ENCODE results near the gene GNA12. TPM values are rescaled to one million over a fixed set of nuclear protein-coding genes. Genes with fewer than 3 reads are reported as not detected.

GNA12 gene
- total RNA-seq, 1 experiment from 2014 or later, result 63.8 TPM

- Mint-ChIP-seq H3K4me1 (ENCODE audit: low read depth, unreplicated experiment) (no peaks in the 10 kb centered on the region), H3K36me3 (ENCODE audit: insufficient read depth, unreplicated experiment) (peaks cover 30% of the 10 kb centered on the region), H3K27ac (ENCODE audit: unreplicated experiment) (no peak overlapping the region), H3K9me3 (ENCODE audit: unreplicated experiment) (no peaks in the 10 kb centered on the region), H3K4me3 (ENCODE audit: unreplicated experiment) (no peak overlapping the region), H3K27me3 (ENCODE audit: insufficient read depth, unreplicated experiment) (no peaks in the 10 kb centered on the region)
- BruUV-seq (replicated peaks), result no TSS peak
- no peak for DNase-seq
- no peaks in the 10 kb centered on the region for H3K4me1 ChIP-seq
- H3K9me3 ChIP-seq, result no peaks in the 10 kb centered on the region
- no peaks in the 10 kb centered on the region for H3K36me3 ChIP-seq (ENCODE audit: control insufficient read depth, insufficient read depth, low read length)
- ChIA-PET POLR2A (no interaction called here), CTCF (interaction anchor here (1.0 kb wide), 1 partner anchor 10 kb away, joined by 3 read pairs; no protein-coding TSS in a partner anchor)
- no peak overlapping the region for H3K4me3 ChIP-seq (ENCODE audit: low read depth, low read length)
- intact Hi-C loops (cut with micrococcal nuclease; ENCODE audit: unreplicated experiment), result no loop called here
- no peaks in the 10 kb centered on the region for H3K27me3 ChIP-seq (replicated peaks; ENCODE audit: control insufficient read depth, insufficient read depth, low read length)
- TF ChIP-seq CTCF (IDR thresholded peaks at IDR 0.05; ENCODE audit: insufficient read depth in 1 of 2, low read depth in 1 of 2, low read length in 1 of 2, severe bottlenecking in 1 of 2, unreplicated experiment in 1 of 2), result no peak
Observed at GRCh38 chr7:2708547-2709310, 135.4 kb downstream of the GNA12 start.

GRCh38 chr7:2708041-2708440 lies 136.1 kb downstream of the GNA12 start:
- no peaks in the 10 kb centered on the region for H3K27me3 Mint-ChIP-seq (ENCODE audit: insufficient read depth, unreplicated experiment)
- Histone ChIP-seq H3K4me3 (ENCODE audit: low read depth, low read length) (no peak overlapping the region), H3K36me3 (ENCODE audit: control insufficient read depth, insufficient read depth, low read length) (no peaks in the 10 kb centered on the region), H3K9me3 (no peaks in the 10 kb centered on the region), H3K27me3 (replicated peaks; ENCODE audit: control insufficient read depth, insufficient read depth, low read length) (no peaks in the 10 kb centered on the region), H3K4me1 (no peaks in the 10 kb centered on the region)
- ChIA-PET POLR2A (no interaction called here), CTCF (interaction anchor here (0.6 to 1.0 kb wide), 2 partner anchors 11 to 37 kb away, joined by 3 read pairs; no protein-coding TSS in a partner anchor)
- H3K4me3 Mint-ChIP-seq (ENCODE audit: unreplicated experiment), result no peak overlapping the region
- intact Hi-C loops (cut with micrococcal nuclease; ENCODE audit: unreplicated experiment), result no loop called here
- no peaks in the 10 kb centered on the region for H3K4me1 Mint-ChIP-seq (ENCODE audit: low read depth, unreplicated experiment)
- peaks cover 25% of the 10 kb centered on the region for H3K36me3 Mint-ChIP-seq (ENCODE audit: insufficient read depth, unreplicated experiment)
- no peak overlapping the region for H3K27ac Mint-ChIP-seq (ENCODE audit: unreplicated experiment)
- BruUV-seq (replicated peaks), result no TSS peak
- no peak for DNase-seq
- H3K9me3 Mint-ChIP-seq (ENCODE audit: unreplicated experiment), result no peaks in the 10 kb centered on the region
- TF ChIP-seq CTCF (IDR thresholded peaks at IDR 0.05; ENCODE audit: insufficient read depth in 1 of 2, low read depth in 1 of 2, low read length in 1 of 2, severe bottlenecking in 1 of 2, unreplicated experiment in 1 of 2), result no peak

- intact Hi-C loops (cut with micrococcal nuclease; ENCODE audit: unreplicated experiment), result no loop called here
- Histone ChIP-seq H3K27me3 (replicated peaks; ENCODE audit: control insufficient read depth, insufficient read depth, low read length) (no peaks in the 10 kb centered on the region), H3K36me3 (ENCODE audit: control insufficient read depth, insufficient read depth, low read length) (no peaks in the 10 kb centered on the region), H3K4me1 (no peaks in the 10 kb centered on the region), H3K9me3 (no peaks in the 10 kb centered on the region), H3K4me3 (ENCODE audit: low read depth, low read length) (no peak overlapping the region)
- Mint-ChIP-seq H3K27ac (ENCODE audit: unreplicated experiment) (no peak overlapping the region), H3K4me1 (ENCODE audit: low read depth, unreplicated experiment) (no peaks in the 10 kb centered on the region), H3K4me3 (ENCODE audit: unreplicated experiment) (no peak overlapping the region), H3K27me3 (ENCODE audit: insufficient read depth, unreplicated experiment) (no peaks in the 10 kb centered on the region), H3K36me3 (ENCODE audit: insufficient read depth, unreplicated experiment) (peaks cover 19% of the 10 kb centered on the region), H3K9me3 (ENCODE audit: unreplicated experiment) (no peaks in the 10 kb centered on the region)
- no peak for DNase-seq
- ChIA-PET POLR2A (interaction anchor here (0.5 kb wide), 1 partner anchor 282 kb away, joined by 3 read pairs; no protein-coding TSS in a partner anchor), CTCF (interaction anchor here (0.6 kb wide), 2 partner anchors 37 to 133 kb away, joined by 3 read pairs; no protein-coding TSS in a partner anchor)
- no peak for TF ChIP-seq CTCF (IDR thresholded peaks at IDR 0.05; ENCODE audit: insufficient read depth in 1 of 2, low read depth in 1 of 2, low read length in 1 of 2, severe bottlenecking in 1 of 2, unreplicated experiment in 1 of 2)
- no TSS peak for BruUV-seq (replicated peaks)
Observed at GRCh38 chr7:2707481-2707880, 136.6 kb downstream of the GNA12 start.
